HG02885 (cell line): Measurements from ENCODE around the gene C4orf51.

ENCODE experiments used
- ATAC-seq: cut with Tn5 transposase; IDR thresholded peaks from one replicate; pipeline ENCODE4 v1.9.1; 2021; ENCODE audit warnings: mild to moderate bottlenecking; ENCODE audit not compliant: unreplicated experiment, poor library complexity

The C4orf51 gene

DNA sequence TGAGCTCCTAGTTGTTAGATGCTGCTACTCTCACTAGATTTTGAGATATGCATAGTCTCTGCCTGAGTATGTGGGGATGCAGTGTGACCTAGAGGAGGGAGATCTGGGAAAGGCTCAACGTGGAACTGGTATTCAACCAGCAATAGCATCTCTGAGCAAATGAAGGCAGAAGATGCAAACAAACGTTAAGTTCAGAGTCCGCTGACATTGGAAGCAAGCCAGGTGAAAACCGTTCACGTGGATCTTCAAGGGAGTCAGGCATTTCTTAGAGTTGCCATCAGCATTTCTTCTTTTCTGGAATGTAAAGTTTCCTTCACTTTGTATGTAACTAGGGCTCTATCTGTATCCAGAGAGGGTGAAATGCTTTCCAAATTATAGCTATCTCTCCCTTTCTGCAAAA lies 59.9 kb downstream of the C4orf51 start:
- no peak for ATAC-seq

DNA sequence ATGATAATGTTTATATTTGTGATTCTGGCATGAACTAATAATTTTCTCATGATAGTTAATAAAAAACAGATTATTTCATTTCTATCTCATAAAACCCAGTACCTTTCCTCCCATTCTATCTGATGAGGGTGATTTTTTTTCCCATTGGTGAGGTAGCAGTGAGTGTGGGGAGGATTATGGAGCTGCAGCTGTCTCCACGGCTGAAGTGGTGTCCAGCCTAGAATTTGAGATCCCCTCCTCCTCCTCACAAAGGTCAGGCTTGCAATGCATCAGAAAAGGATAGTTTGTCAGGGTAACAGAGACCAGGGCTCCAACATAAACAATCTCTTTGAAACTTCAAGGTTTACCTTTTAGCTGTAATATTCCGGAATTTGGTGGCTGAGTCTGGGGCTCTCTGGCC lies 60.9 kb downstream of the C4orf51 start:
- no peak for ATAC-seq

DNA sequence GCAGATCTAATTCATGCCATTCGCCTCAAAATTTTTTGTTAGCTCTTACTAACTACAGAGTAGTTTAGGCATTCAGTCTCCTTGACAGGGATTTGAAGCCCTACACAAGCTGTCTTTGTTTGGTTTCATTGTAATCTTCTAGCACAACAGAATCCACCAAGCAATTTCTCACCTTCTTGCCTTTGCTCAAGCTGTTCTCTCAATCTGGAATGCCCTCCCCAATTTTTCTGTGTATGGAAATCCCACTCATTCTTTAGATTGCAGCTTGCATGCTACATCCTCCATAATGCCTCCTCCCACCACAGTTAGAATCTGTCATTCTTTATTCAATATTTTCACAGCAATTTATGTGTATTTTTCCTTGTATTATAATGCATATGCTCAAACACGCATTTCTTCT lies 63.7 kb downstream of the C4orf51 start:
- ATAC-seq: no peak

DNA sequence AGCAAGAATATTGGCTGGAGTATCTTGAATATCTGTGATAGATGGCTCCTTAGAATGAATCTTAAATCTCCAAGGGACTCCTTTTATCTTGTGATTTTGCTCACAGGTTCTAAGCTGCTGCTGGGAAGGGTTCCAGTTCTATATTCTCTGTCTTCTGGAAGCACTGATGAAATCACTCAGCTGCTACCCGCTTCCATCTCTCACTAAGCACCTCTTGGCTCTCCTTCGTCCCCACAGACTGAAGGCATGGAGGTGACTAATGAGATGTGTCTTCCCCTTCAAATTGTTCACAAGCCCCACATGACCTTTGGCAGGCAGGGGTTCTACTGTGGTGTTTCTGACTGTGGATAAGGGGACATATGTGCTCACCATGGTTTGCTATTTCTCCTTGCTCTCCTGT lies 75.9 kb downstream of the C4orf51 start:
- no peak for ATAC-seq

DNA sequence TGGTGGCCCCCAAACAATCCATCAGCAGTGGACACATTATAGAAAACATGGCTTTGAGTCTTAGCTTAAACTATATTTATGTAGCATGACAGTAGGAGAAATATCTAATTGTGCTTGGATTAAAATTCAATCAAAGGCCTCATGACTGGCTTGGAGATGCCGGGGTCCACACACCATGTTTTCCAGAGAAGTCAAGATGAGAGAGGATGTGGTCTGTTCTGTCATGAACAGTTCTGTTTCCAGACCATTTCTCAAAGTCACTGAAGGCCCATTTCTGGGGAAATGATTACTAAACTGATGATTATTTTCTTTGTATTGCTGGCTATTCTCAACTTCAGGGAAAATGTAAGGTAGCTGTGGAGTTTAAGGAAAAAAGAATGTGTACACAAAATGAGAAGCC lies 76.3 kb downstream of the C4orf51 start:
- no peak for ATAC-seq

DNA sequence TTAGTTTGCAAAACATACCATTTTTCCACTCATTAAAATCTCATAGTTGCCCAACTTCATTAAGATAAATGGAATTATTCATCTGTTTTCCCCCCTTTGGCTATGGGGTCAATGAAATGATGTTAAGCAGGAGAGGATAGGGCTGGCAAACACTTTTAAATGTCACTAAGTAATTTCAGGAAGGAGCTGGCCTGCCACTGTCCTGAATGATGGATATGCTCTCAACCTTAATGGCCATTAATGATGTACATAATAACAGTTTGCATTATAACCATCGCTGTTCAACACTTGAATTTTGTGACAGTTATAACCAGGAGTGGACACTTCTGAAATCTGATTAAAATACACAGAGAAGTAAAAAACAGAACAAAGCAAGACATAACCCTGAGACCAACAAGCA lies 77.2 kb downstream of the C4orf51 start:
- ATAC-seq: no peak

DNA sequence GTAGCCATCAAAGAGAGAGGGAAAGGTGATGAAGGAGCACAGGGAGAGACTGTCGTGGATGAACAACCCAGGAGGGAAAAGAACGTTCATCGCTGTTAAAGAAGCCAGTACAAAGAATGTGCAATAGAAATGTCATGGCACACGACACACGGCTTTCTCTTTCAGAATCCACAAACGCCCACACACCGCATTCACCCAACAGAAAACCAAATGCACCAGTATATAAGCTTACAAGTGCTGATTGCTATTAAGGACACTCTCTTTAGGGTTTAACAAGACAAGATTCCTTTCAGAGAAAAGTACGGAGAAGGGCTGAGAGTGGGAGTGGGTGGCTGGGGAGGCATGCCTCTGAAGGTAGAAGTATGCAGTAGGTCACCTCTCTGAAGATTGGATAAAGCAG lies 80.2 kb downstream of the C4orf51 start:
- no peak for ATAC-seq

DNA sequence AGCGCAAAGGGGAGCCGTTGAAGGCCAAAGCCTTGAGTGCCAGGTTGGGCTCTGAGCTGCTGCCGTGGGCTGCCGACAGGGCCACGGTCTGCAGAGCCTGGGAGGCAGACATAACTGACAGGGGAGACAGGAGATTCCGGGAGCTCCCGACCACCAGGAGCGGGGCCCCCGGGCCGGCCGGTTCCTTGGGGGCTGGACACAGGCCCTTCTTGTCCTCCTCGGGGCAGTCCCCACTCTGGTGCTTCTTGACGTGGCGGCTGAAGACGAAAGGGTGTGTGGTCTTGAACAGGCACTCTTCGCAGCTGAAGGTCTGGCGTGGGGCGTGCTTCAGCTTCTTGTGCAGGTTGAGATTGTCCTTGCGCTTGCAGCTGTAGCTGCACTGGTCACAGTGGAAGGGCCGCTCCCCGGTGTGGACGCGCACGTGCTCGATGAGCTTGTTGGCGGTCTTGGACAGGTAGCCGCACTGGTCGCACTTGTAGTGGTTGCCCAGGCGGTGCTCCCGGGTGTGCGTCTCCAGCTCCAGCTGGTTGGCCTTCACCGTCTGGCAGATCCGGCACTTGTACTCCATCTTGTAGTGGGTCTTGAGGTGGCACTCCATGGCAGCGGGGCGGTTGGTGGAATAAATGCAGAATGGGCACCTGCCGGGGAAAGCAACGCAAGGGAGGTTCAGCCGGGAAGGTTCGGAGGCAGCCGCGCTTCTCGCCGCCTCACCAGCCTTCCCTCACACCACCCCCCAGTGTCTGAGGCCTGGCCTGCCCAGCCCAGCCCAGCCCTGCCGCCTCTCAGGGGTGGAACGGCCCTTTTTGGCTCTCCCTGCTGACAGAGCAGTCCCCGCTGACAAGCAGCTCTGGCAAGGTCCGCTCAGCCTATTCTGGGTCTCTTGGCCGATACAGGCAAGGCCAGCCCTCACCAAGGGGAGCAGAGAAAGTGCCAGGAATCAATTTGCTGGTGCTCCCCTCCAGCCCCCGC lies 81.3 kb downstream of the C4orf51 start:
- no peak for ATAC-seq

DNA sequence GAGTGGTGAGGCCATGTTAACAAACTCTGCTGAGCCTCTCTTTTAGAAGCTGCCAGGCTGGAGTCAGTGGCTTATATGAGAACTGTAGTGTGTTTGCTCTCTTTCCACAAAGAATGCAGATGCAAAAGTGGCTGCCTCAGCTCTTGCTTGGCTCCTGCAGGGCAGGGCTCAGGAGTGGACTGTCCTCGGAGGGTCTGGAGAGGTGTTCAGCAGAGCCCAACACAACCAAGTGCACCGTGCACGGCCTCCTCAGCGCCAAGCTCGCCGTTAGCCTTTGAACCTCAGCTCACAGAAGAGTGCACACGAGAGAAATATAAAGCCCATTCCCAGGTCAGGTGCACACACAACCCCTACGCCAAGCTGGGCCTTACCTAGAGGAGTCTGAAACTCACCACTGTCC lies 82.8 kb downstream of the C4orf51 start:
- ATAC-seq: no peak

DNA sequence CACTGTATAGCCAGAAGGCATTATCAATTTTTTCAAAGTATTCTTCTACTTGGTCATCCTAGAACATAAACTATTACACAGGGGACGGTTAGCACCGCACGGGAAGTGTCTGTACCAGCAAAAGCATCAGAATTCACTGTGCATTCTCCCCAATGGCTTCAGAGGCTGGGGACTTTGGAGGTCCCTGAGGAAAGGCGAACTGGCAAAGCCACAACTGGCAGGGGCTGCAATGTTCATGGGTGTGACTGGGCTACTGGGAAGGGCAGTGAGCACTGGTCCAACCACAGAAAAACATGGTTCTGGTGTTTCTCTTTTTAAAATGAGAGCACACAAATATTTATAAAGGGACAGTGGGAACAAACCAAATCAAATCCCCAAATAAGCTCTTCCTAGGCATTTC lies 83.5 kb downstream of the C4orf51 start:
- ATAC-seq: no peak

DNA sequence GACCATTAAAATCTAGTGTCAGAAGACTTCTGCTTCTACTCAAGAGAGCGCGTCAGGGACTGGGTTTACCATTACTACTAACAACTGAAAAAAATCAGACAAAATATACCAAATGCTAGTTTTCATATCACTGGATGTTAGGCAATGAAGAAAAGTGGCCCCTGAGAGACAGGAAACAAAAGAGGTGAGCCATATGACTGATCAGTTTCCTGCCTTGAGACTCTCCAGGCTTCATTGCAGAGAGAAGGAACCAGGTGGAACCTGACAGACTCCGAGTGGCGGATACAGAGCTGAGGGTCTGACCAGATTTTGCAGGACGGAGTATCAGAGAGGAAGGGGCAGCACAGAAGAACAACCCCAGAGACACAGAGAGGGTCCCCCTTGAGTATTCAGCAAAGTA lies 86.3 kb downstream of the C4orf51 start:
- no peak for ATAC-seq

DNA sequence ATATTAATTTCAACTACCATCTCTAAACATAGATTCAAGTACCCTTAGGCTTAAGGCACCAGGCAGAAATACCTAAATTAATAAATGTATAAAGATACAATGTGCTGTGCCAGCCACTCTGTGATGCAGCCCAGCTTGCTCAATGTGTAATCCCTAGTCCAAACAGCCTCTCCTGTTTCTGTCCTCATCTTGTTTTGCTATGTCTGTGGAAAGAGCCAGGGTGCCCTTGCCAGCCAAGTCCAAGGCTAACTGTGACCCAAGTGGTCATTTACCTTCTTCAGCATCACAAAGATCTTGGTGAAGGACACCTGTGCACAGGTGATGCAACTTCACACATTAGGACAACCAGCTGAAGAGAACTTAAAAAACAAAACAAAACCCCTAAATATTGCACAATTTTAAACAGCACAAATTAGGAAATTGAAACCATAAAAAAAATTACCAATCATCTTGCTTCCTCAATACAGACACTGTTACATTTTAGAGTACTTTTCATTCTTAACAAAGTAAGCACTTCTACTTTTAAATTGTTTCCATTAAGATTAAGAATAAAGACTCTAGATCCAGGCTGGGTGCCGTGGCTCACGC lies 89.6 kb downstream of the C4orf51 start:
- no peak for ATAC-seq

DNA sequence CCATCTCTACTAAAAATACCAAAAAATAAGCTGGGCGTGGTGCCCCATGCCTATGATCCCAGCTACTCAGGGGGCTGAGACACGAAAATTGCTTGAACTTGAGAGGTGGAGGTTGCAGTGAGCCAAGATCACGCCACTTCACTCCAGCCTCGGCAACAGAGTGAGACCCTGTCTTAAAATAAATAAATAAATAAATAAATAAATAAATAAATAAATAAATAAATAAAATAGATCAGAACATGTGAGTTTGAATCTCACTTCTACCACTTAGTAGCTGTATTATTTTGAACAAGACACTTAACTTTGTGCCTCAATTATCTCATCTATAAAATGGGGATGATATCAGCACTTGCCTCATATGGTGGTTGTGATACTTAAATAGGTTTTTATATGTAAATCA lies 90.2 kb downstream of the C4orf51 start:
- no peak for ATAC-seq

DNA sequence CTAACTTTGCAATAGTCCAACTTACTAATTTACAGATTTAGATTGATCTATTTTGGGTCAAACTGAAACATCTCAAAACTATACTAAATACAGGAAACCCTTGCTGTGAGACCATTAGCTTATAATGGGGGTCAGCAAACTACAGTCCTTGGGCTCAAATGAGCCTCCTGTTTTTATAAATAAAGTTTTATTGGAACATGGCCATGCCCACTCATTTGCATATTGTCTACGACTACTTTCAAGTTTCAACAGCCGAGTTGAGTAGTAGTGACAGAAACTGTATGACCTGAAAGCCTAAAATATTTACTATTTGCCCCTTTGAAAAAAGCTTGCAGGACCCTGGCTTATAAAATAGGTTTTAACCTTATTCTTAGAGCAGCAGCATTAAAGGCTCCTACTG lies 92.4 kb downstream of the C4orf51 start:
- no peak for ATAC-seq

DNA sequence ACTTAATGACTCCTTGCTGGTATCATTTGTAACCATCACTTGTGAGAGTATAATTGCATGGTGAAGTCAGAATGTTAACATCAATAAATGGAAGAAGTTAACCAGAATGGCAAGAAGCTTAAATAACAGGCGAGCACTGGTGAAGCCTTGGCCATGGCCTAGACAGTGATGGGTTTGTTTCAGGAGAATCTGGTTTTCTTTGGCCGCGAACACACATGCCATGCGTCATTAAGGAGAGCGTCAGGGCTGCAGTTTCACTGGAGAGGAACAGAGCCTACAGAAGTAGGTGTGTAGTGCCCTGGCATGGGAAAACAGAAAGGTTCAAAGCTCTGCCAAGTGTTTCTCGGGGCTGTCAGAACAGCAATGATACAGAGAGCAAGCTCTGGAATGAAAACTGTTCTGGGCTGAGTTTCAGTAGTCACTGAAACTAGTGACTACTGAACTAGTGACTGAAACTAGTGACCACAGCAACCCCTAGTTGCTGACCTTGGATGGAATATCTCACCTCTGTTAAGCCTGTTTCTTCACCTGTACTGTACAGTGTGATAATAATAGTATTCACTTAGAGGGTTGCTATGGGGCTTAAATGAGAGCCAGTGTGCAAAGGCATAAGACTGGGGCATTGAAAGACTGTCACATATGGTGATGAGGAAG lies 93.8 kb downstream of the C4orf51 start:
- peak; percentile 96 for ATAC-seq

DNA sequence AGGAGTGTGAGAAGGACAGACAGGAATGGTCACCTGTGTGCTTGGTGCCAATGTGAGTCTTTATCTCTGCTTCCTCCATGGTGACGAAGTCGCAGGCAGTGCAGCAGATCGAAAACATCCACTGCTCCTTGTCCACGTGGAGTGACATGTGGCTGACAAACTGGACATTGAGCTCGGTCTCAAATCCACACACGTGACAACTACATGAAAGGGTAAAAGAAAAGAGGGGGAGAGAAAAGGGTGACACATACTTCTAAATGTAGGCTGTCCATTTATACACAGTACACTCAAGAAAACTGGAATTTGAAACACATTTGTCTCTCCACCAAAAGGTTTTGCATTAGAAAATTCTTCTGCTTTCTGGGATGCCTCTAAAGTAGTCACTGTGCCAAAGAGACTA lies 94.5 kb downstream of the C4orf51 start:
- ATAC-seq: no peak

DNA sequence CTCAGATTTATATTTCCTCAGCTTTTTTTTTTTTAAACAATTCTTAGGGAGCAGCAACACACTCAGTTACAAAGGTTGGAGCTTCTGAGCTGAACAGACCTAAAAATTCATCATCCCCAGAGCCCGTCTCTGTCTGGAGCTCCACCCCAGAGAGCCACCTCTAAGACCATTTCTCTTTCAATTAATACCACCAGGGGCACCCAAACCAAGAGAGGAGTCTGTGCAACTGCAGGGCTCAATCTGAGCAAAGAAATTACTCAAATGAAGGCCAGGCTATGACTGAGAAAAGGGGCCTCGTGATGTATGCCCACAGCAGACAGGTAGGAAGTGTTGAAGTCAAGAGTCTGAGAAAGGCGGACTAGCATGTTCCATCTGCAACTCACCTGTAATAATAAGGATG lies 95.5 kb downstream of the C4orf51 start:
- no peak for ATAC-seq

DNA sequence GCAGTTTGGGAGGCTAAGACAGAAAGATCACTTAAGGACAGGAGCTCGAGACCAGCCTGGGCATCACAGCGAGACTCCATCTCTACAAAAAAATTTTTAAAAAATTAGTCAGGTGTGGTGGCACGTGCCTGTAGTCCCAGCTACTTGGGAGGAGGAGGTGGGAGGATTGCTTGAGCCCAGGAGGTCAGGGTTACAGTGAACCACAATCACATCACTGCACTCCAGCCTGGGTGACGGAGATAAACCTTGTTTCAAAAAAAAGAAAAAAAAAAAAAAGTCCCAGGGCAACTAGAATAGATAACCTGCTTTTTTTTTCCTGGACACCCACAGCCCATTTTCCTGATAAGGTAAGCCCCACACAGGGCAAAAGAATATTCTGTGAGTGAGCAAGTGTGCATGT lies 96.3 kb downstream of the C4orf51 start:
- ATAC-seq: no peak

DNA sequence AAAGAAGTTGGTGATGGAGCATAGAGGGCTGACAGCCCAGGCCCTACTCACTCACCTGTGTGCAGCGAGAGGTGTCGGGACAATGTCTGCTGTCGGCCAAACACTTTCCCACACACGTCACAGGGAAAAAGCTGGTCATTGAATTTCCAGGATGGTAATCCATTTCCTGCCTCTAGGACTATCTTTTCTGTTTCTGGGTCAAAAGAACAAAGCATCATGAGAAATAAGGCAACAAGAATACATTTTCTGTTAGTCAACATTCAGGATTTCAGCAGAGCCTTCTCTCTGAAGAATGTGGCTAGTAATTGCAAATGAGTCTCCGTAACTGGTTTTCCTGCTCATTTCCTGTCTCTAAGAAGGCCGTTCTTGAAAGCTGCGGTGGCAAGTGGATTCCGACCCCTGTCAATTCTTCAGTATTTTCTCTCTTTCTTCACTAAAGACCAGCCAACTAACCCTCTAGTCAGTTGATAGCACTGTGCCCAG lies 99.4 kb downstream of the C4orf51 start:
- ATAC-seq: no peak

DNA sequence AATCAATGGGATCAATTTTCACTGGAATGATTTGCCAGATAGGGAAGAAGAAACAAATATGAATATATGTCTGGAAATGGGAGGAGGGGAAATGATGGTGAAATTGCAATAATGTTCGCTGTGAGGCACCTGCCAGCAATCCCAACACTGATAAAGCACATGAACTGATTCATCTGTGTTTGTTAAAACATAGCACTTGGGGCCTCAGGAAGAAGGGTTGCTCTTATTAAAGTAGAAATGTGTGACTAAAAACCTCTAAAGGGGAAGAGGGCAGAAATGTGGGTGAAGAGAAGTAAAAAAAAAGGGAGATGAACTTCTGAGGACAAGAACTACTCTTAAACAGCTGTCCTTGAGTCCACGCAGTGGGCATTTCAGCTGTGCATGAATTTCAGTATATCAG lies 101.4 kb downstream of the C4orf51 start:
- ATAC-seq: no peak
